HG03354 (cell line): Measurements from ENCODE around the gene PEX6.
"Not testable (repeated sequence)": the region's sequence is repeated elsewhere in the genome, so short reads cannot be mapped to it uniquely, and the experiment has no call there.

Experiments used
- ATAC-seq: cut with Tn5 transposase; IDR thresholded peaks from one replicate; pipeline ENCODE4 v1.9.1; 2021; ENCODE audit warnings: mild to moderate bottlenecking; ENCODE audit not compliant: unreplicated experiment, poor library complexity, severe bottlenecking

Gene PEX6

DNA sequence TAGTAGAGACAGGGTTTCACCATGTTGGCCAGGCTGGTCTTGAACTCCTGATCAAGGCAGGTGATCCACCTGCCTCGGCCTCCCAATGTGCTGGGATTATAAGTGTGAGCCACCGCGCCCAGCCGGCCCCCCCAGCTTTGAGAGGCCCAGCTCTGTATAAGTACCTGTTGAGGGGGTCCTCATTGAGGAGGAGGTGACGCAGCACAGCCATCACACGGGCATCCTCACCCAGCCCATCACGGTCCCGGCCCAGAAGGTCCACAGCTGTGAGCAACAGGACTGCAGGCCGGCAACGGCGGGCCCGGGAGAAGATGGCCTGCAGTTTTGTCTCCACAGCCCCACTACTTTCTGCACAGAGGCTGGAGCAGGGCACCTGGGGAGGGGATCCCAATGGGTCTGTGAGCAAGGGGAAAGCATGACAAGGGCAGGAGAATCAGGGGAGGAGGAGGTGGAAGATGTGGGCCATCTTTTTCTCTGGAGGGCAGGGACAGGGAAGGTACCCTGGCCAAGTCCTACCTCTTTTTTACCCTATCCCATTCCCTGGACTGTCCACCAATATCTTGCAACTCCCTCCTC is 10.8 kb downstream of the PEX6 start:
- no peak for ATAC-seq

DNA sequence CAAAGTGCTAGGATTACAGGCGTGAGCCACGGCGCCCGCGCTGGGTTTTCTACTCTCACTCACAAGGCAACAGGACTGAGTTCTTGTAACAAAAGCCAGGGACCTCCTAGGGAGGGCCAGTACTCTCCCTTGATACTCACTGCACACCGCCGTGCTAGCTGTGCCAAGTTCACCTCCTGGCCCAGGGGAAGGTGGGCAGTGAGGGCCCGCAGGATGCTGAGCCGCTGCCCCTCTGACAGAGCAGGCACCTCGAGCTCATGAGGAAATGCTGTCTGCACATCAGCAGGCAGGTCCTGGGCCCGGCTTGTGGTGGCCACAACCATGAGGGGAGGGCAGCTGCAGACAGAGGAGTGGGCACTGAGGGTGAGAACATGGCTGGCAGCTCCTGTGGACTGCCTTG is 11.8 kb downstream of the PEX6 start:
- ATAC-seq = no peak

DNA sequence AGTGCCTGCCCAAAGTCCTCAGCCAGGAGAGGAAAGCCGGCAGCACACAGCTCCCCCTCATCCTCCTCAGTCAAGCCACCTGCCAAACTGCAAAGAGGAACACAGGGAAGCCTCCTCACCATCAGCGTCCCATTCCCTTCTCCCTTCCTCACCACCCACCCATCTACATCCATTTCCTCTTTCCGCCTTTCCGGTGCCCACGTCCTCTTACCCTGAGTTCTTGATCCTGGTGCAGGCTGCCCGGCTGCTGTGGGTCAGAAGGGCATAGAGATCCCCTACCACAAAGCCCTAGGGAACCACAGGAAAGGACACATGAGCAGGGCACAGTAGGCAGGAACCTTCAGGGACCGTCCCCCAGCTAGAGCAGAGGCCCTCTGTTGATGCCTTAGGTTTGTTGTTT is 12.4 kb downstream of the PEX6 start:
- ATAC-seq = no peak

DNA sequence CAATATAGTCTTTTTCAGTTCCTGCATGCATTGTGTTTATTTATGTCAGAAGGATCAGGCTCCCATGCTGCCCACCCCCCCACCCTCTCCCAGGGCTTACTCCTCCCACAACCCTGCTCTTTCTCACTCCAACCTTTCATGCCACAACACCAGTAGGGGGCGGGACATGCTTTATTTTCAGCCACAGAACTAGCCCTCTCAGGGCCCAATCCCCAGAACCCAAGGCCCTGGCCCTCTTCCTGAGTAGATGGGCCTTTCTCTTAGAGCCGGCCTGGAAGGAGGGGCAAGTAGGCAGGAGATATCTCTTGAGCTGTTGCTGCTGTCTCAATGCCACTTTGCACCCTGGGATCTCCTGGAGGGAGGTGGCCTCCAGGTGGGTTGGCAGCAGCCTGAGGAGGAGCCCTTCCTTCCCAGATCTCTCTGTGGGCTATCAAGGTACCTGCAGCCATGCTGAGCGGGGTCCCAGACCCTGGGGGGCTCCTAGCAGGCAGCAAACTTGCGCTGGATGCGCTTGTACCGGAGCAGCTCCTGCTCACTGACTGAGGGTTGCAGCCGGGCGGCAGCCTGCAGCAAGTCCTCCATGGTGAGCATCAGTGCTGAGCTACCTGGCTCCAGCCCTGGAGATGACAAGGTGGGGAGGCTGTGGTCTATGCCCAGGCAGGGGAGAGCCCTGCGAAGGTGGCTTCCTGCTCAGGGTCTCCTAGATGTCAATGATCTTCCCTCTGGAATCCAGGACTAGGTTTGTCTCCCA is 15.0 kb downstream of the PEX6 start:
- no peak for ATAC-seq

DNA sequence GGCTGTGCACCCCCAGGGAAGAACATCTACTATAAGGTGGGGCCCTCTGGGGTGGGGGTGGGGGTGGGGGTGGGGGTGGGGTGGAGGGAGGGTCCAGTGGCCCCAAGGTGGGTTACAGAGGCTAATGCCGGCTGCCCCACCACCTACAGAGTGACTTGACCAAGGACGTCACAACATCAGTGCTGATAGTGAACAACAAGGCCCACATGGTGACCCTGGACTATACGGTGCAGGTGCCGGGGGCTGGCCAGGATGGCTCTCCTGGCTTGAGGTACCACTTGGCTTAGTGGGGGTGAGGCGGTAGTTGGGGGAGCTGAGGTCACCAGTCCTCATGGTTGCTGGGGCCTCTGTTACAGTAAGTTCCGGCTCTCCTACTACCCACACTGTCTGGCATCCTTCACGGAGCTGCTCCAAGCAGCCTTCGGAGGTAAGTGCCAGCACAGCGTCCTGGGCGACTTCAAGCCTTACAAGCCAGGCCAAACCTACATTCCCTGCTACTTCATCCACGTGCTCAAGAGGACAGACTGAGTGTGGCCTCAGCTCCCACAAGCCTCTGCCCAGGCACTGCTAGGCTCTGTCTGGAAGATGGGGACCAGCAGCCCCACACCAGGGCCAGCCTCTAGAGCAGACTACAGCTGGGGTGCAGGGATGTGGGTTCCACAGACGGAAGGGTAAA is 15.7 kb downstream of the PEX6 start:
- no peak for ATAC-seq

DNA sequence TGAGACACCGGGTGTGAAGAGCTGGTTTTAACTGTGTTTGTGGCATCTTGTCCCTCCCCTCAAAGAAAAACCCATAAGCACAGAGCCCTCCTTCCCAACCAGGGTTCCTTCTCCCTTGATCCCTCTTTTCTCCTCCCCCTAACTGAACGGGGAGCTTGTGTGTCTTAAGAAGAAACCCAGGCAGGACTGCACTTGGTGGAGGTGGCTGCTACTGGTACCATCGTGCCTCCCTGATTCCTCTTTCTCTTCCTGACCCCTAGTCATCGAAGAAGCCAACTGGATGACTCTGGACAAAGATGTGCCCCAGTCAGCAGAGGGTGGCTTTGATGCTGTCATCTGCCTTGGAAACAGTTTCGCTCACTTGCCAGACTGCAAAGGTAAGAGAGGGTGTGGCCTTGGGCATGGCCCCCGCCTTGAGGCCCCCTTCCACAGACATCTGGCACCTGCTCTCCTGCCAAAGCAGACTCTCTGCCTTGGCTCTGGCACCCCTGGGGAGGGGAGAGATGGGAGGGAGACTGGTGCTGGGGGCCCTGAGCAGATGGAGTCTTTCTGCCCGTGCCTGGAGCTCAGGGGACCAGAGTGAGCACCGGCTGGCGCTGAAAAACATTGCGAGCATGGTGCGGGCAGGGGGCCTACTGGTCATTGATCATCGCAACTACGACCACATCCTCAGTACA is 16.3 kb downstream of the PEX6 start:
- ATAC-seq = no peak

DNA sequence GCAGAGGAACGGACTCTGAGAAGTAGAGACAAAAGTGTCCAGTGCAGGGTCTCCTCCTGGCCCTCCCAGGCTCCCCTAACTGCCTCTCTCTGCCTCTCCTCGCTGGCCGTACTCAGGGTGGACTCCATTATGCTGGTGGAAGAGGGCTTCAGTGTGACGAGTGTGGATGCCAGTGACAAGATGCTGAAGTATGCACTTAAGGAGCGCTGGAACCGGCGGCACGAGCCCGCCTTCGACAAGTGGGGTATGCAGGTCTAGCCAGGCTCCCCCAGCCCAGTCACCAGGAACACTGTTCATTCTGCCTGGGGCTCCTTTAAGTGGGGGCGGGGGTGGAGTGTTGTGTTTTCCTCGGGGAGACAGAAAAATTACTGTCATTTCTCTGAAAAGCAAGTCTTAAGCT is 16.9 kb downstream of the PEX6 start:
- ATAC-seq = no peak

DNA sequence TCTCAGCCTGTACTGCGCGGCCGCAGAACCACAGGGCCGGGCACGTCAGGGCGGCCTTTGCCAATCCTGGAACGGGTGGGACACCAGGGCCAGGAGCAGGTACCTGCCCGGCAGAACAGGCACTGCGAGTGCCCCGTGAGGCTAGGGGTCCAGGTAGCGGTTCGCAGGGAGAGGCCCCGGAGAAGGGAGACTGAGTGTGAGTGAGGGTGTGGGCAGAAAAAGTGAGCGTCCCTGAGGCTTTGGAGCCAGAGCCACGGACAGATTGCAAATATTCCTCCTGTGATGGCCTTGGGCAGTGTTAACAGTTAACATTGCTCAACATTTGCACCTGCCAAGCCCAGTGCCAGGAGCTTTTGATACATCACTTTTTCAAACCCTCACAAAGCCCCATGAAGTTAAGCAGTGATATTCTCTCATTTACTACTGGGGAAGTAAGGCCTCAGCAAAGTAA is 17.9 kb downstream of the PEX6 start:
- ATAC-seq = no peak

DNA sequence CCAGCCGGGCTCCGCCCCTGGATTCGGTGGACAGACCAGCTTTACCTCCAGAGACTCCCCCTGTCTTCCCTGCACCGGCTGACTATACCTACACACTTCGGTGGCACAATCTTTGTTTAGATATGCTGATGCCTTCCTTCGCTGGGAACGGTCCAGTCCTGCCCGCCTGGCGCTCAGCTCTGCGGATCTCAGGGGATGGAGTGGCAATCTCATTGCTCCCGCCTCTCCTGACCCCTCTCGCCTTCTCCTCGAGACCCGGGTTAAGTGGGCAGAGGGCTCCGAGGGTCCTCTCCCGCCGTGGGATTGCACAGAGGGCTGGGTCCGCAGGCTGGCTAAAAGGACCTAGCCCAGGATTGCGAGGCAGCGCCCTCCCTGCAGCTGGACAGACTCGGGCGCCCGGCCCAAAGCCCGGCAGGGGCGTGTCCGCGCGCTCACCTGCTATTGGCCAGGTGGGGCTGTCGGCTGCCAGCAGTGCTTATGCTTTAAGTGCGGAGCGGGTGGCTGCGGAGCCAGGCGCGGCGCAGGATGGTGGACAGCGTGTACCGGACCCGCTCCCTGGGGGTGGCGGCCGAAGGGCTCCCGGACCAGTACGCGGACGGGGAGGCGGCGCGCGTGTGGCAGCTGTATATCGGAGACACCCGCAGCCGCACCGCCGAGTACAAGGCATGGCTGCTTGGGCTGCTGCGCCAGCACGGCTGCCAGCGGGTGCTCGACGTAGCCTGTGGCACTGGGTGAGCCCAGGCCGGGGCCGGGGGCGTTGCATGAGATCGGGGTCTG is 18.6 kb downstream of the PEX6 start, which contains the start of gene GNMT:
Gene GNMT, plus strand, starts transcription at position 512 of the 777 bp plus-strand sequence. Its CDS starts 14 bp downstream, at position 526.
- ATAC-seq = no peak

DNA sequence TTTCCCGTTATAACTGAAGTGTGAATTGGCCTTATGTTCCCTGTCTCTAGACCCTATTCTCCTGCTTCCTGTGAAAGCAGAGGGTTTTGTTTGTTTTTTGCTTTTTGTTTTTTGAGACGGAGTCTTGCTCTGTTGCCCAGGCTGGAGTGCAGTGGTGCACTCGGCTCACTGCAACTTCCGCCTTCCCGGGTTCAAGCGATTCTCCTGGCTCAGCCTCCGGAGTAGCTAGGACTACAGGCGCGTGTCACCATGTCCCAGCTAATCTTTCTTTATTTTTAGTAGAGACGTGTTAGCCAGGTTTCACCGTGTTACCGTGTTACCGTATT is 19.1 kb downstream of the PEX6 start:
- no peak for ATAC-seq

DNA sequence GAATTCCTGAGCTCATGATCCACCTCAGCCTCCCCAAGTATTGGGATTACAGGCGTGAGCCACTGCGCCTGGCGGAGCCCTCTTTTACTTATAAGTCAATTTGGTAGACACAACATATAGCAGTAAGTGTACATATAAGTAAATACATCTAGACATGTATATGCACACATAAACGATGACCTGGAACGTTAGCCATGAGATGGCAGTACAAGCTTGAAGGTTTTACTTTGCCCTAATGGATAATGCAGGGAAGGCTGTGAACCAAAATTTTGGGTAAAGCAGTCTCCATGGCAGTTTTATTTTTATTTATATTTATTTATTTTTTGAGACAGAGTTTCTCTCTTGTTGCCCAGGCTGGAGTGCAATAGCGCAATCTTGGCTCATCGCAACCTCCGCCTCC is 20.9 kb downstream of the PEX6 start:
- ATAC-seq = no peak

DNA sequence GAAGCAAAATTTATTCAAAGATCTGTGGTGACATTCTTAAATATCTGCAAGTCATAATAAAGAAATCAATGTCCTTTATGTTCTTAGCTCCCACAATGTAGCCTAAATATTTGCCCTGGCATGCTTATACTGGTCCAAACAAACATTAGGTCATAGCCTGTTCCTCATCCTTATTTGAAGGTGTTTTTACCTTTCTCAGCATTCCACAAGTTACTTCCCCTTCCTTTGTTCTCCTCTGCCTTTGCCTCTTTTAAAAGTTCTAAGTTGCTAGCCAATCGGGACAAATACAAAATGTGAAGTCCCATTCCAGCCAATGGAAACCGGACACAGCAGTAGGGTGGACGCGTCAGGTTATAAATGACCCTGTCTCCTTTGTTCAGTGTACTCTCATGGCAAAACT is 24.6 kb downstream of the PEX6 start:
- not testable (repeated sequence) for ATAC-seq

DNA sequence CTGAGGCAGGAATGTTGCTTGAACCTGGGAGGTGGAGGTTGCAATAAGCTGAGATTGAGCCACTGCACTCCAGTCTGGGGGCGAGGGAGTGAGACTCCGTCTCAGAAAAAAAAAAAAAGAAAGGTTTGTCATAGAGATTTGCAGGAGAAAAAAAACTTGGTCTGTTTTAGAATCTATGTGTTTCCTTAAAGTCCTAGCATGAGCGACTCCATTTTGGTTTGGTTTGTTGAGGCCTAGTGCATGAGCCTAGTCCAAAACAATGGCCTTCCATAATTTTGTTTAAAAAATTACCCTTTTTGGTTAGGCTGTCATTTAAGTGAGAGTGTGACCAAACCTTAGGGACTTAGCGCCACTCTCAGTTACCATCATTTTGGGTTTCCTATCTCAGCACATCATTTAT is 26.6 kb downstream of the PEX6 start:
- ATAC-seq = no peak

DNA sequence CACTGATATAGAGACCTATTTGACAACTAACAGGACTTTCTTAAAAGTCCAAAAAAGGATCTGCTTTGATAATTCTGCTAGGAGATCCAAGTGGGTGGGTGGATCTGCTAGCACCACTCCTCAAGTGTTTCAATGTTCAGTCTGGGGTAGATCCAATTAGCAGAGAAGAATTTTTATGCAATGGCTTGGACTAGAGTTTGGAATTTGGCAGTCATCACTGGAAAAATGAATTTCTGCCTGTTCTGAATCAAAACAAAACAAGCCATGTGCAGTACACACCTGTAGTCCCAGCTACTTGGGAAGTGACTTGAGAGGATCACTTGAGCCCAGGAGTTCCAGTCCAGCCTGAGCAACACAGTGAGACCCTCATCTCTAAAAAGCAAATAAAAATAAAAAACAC is 31.0 kb downstream of the PEX6 start:
- ATAC-seq = no peak

DNA sequence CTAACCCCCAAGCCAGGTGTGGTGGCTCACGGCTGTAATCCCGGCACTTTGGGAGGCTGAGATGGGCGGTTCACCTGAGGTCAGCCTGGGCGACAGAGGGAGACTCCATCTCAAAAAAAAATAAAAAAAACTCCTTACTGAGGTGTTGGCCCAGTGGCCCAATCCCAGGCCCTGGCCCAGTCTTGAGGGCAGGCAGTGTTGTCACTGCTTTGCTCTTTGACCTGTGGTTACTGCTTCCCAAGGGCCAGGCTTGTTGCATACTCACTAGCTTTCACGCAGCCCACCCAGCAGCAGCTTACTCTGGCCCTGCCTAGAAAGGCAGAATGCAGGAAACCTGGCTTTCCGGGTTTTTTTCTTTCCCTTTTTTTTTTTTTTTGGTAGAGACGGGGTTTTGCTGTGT is 36.5 kb downstream of the PEX6 start:
- ATAC-seq = no peak

DNA sequence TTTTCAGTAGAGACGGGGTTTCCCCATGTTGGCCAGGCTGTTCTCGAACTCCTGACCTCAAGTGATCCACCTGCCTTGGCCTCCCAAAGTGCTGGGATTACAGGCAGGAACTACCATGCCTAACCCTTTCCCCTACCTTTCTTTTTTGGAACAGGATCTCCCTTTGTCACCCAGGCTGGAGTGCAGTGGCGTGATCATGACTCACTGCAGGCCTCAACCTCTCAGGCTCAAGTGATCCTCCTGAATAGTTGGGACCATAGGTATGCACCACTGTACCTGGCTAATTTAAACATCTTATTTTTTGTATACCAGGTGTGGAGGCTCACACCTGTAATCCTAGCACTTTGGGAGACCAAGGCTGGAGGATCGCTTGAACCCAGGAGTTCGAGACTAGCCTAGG is 37.6 kb downstream of the PEX6 start:
- ATAC-seq = not testable (repeated sequence)

DNA sequence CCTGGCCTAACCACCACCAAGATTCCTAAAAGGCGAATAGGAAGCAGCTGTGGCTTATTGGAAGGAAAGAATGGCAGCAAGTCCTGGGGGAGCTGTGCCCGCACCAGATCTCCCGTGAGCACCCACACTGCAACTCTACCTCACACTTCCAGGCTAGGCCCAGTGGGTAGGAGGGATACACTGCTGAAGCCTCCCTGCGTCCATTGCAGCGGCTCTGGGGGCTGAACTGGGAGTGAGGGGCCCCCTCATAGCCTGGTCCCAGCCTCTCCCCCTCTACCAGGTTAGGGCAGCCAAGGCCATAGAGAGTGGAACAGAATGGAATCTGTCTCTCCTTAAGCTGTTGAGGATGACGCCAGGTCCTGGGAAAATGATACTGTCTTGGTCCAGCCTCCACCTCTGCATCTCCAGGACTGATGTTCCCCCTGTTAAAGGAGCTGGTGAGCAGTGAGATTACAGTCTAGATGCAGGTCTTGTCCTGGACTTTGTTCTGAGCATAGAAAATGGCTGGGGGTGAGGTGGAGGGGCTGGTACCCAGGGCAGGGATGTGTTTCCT is 38.4 kb downstream of the PEX6 start:
- ATAC-seq = no peak

DNA sequence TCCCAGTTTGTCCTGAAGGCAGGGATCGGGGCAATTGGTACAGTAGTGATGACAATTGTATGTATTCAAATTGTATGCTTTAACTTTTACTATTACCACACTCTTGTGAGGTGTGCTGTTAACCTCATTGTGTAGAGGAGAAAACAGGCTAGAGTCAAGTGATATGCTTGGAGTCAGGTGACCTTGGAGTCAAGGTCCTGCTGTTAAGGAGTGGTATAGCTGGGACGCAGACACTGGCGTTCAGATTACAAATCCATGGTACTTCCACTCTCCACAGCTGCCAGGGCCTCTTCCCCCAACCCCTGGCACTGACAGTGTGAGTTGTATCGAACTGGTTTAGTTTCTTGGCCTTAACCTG is 39.2 kb downstream of the PEX6 start:
- ATAC-seq = no peak

DNA sequence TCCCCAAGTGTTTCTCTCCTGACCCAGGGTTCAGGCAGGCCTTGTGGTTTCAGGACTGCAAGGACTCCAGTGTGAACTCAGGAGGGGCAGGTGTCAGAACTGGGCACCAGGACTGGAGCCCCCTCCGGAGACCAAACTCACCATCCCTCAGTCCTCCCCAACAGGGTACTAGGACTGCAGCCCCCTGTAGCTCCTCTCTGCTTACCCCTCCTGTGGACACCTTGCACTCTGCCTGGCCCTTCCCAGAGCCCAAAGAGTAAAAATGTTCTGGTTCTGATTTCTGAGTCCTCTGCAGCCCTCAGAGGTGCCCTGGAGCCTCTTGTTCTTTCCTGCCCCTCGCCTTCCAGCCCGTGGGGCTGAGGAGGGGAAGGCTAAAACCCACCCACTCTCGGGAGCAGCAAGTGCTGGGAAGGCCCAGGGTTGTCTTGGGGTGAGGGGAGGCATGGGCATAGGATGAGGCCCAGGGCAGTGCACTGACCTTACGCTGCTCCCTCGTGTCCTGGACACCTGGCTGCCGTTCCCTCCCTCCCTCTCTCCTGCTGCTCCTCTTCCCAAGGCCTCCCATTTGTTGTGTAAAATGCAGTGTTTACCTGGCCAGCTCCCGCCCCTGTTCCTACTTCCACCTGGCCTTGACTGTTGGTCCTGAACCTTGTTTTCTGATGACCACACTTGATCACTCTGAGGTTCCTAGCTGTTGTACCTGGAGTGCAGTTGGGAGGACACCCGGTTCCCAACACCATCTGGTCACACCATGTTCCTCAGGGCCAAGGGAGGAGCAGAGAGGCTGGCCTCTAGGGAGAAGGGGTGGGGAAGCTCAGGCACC is 39.8 kb downstream of the PEX6 start:
- no peak for ATAC-seq
